Measurements from ENCODE around the gene LMO7. TPM values are rescaled to one million over a fixed set of nuclear protein-coding genes. Genes with fewer than 3 reads are reported as not detected.
"Not testable (repeated sequence)": the region's sequence is repeated elsewhere in the genome, so short reads cannot be mapped to it uniquely, and the experiment has no call there.

LMO7 gene
- total RNA-seq, 2 donors from 2014 or later: 6.5 to 21.1 TPM

DNA sequence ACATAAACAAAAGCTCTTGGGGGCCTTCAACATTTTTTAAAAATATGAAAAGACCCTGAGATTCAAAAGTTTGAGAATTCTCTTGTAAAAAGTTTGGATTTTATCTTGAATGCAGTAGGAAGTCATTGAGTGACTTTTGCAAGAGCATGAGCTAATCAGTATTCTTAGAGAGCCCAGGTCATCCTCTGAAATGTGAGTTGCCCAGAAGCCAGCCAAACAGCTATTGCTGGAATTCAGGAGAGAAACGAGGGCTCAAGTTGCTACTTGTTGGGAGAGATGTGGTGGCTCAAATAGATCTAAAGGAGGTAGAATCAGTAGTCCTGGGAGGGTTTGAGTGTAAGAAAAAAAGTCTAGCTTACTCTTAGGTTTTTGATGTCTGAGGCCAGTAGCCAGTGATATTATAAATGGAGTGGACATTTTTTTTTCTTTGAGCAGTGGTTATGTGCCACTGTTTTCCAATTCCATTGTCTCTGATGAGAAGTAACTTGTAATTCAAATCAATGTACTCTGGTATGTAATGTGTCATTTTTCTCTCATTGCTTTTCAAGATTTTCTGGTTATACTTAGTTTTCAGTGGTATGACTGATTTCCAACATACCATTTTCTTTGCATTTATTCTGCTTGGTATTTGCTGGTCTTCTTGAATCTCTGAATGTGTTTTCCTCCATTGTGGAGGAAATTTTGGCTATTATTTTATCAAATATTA is 30.7 kb downstream of the LMO7 start:
- H3K4me3 Mint-ChIP-seq: no peak overlapping the region
- no peaks in the 10 kb centered on the region for H3K4me1 Mint-ChIP-seq
- no peak overlapping the region for H3K27ac Mint-ChIP-seq
- no peaks in the 10 kb centered on the region for H3K9me3 Mint-ChIP-seq
- H3K27me3 Mint-ChIP-seq: no peaks in the 10 kb centered on the region
- no peak for ATAC-seq (replicated peaks)
- no peaks in the 10 kb centered on the region for H3K36me3 Mint-ChIP-seq (ENCODE audit: low read depth)

DNA sequence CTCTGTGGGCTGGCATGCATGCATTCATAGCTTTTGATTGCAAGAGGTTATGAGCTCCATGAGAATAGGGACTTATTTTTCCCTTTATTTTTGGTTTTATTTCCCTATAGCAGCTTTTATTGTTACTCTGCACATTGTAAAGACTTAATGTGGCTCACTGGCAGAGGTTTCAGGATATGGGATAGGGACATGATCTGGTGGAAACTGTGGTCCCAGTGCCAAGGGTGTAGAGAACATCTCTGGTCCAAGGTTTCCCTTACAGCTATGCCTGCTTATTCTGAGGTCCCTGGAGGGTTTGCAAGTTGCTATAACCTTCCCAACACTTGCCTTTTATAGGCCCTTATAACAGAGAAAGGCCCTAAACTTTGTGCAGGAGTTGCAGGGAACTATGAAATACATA is 33.6 kb downstream of the LMO7 start:
- Mint-ChIP-seq H3K27me3 (no peaks in the 10 kb centered on the region), H3K4me3 (no peak overlapping the region), H3K36me3 (ENCODE audit: low read depth) (no peaks in the 10 kb centered on the region), H3K4me1 (no peaks in the 10 kb centered on the region), H3K27ac (no peak overlapping the region), H3K9me3 (no peaks in the 10 kb centered on the region)
- ATAC-seq (replicated peaks): no peak

DNA sequence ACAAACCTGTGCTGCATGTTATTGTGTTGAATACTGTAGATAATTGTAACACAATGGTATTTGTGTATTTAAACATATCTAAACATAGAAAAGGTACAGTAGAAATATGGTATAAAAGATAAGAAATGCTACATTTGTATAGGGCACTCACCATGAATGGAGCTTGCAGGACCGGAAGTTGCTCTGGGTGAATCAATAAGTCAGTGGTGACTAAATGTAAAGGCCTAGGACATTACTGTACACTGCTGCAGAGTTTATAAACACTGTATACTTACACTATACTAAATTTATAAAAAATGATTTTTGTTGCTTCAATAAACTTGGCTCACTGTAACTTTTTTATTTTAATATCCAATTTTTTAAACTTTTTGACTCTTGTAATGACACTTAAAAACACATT is 34.4 kb downstream of the LMO7 start:
- no peak overlapping the region for H3K4me3 Mint-ChIP-seq
- H3K27me3 Mint-ChIP-seq: no peaks in the 10 kb centered on the region
- no peak for ATAC-seq (replicated peaks)
- H3K36me3 Mint-ChIP-seq (ENCODE audit: low read depth): no peaks in the 10 kb centered on the region
- no peaks in the 10 kb centered on the region for H3K9me3 Mint-ChIP-seq
- H3K4me1 Mint-ChIP-seq: no peaks in the 10 kb centered on the region
- no peak overlapping the region for H3K27ac Mint-ChIP-seq

DNA sequence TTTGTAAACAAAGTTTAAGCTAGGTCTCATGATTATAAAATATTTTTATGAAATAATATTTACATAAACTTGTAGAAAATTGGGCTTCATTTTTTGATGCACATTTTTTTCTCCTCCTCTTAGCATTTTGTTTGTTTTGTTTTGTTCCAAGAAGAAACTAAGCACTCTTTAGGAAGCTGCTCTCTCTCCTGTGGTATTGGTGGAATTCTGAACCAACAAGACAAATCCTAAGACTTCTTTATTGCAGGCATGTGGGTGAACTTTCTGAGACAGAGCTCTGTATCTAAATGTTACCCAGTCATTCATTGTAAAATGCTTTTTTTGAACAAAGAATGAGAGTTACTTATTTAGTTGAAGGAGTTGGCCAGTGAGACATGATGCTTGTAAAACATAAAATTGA is 39.3 kb downstream of the LMO7 start:
- Mint-ChIP-seq H3K4me3 (no peak overlapping the region), H3K4me1 (no peaks in the 10 kb centered on the region), H3K9me3 (no peaks in the 10 kb centered on the region), H3K36me3 (ENCODE audit: low read depth) (no peaks in the 10 kb centered on the region), H3K27ac (no peak overlapping the region), H3K27me3 (no peaks in the 10 kb centered on the region)
- no peak for ATAC-seq (replicated peaks)

DNA sequence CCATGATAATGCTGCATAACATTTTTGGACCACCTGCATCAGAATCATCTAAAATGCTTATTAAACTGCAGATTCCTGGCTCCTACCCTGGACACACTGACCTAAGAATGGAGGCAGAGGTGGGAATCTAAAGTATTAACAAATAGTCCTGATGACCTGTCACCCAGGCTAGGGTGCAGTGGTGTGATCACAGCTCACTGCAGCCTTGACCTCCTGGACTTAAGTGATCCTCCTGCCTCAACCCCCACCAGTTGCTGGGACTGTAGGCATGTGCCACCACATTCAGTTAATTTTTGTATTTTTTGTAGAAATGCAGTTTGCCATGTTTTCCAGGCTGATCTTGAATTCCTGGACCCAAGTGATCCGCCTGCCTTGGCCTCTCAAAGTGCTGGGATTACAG is 43.3 kb downstream of the LMO7 start:
- Mint-ChIP-seq H3K36me3 (ENCODE audit: low read depth) (no peaks in the 10 kb centered on the region), H3K4me3 (no peak overlapping the region), H3K27ac (no peak overlapping the region), H3K4me1 (no peaks in the 10 kb centered on the region), H3K9me3 (no peaks in the 10 kb centered on the region), H3K27me3 (no peaks in the 10 kb centered on the region)
- no peak for ATAC-seq (replicated peaks)

DNA sequence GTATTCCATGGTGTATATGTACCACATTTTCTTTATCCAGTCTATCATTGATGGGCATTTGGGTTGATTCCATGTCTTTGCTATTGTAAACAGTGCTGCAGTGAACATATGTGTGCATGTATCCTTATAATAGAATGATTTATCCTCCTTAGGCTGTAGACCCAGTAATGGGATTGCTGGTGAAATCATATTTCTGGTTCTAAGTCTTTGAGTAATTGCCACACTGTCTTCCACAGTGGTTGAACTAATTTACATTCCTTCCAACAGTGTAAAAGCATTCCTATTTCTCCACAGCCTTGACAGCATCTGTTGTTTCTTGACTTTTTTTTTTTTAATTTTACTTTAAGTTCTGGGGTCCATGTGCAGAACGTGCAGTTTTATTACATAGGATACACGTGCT is 44.1 kb downstream of the LMO7 start:
- not testable (repeated sequence) for H3K27me3 Mint-ChIP-seq; H3K4me3 Mint-ChIP-seq; ATAC-seq (replicated peaks); H3K27ac Mint-ChIP-seq; H3K9me3 Mint-ChIP-seq; H3K4me1 Mint-ChIP-seq; H3K36me3 Mint-ChIP-seq (ENCODE audit: low read depth)

DNA sequence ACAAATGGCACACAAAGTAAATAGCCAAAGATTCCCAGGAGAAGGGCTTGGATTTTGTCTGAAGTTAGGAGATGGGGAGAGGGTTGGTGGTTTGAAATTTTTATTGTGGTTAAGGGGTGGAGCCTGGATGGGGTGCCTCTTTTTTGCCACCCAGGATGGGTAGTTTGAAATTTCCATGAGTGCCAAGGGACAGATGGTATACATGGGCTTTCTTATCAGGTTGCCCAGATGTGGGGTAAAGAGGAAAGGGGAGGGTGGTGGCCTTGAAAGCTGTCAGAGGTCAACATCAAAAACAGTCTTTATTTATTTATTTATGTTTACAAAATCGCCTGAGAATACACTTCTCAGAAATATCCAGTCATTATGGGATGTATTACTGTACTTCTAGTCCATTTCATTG is 46.2 kb downstream of the LMO7 start:
- Mint-ChIP-seq H3K9me3 (peaks cover 4% of the 10 kb centered on the region), H3K4me3 (no peak overlapping the region), H3K27me3 (no peaks in the 10 kb centered on the region), H3K36me3 (ENCODE audit: low read depth) (no peaks in the 10 kb centered on the region), H3K27ac (no peak overlapping the region), H3K4me1 (peaks cover 11% of the 10 kb centered on the region)
- no peak for ATAC-seq (replicated peaks)

DNA sequence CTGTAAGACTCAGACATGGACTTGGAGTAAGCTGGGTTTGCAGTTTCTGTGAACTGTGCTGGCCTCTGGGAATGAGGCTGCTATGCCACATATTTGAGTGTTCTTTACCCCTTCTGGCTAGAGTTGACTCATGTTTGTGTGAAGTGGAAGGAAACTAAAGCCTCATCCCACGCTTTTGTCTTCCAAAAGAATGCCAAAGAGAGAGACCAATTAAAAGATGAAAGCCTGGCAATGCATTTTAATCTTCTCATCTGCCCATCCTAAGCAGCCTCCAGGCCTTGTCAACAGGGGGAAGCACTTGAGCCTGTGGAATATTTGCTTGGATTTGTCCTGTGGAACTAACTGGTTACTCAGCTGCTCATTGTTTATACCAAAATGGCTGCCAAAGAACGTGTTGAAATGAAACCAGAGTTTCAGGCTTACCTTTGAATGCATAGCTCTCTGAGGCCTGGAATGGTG is 49.1 kb downstream of the LMO7 start:
- Mint-ChIP-seq H3K36me3 (ENCODE audit: low read depth) (no peaks in the 10 kb centered on the region), H3K27ac (peak overlapping the region; percentile 84), H3K9me3 (peaks cover 4% of the 10 kb centered on the region), H3K27me3 (no peaks in the 10 kb centered on the region), H3K4me1 (peaks cover 11% of the 10 kb centered on the region), H3K4me3 (peak overlapping the region; percentile 62)
- peak; percentile 98 for ATAC-seq (replicated peaks)

DNA sequence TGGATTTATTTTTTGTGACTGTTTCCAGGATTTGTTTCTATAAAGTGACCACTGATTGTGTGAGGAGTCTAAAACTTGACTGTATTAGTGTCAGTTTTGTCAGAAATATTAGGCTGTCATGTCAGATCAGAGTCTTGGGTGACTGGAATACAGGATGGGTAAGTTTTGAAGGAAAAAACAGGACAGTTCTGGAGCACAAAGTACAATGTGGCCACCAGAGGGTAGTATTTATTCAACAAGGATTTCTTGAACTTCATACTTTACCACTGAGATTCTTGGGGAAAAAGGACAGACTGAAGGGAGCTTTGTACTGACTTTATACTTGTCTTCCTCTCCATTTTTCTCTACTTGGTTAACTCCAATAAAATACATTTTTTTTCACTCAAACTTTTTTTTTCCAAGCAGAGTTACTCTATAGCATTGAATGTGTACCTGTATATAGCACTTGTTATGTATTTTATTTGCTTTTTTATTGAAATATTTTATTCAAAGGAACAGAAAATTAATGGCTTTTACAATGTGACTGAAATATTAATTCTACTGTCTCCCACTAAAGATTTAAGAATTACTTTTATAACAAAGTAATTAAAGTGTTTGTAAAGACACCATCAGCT is 51.1 kb downstream of the LMO7 start:
- Mint-ChIP-seq H3K9me3 (peaks cover 4% of the 10 kb centered on the region), H3K36me3 (ENCODE audit: low read depth) (no peaks in the 10 kb centered on the region), H3K27me3 (no peaks in the 10 kb centered on the region), H3K27ac (no peak overlapping the region), H3K4me3 (no peak overlapping the region), H3K4me1 (peaks cover 11% of the 10 kb centered on the region)
- ATAC-seq (replicated peaks): no peak

DNA sequence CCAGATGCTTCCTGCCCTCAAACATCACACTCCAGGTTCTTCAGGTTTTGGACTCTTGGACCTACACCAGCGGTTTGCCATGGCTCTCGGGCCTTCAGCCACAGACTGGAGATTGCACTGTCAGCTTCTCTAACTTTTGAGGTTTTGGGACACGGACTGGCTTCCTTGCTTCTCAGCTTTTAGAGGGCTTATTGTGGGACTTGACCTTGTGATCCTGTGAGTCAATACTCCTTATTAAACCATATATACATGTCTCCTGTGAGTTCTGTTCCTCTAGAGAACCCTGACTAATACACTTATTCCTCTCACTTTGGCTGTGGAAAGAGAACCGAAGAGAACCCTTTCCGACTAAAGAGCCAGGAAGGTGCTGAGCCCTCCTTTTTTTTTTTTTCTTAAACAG is 53.6 kb downstream of the LMO7 start:
- no peak for ATAC-seq (replicated peaks)
- Mint-ChIP-seq H3K9me3 (peaks cover 4% of the 10 kb centered on the region), H3K27me3 (no peaks in the 10 kb centered on the region), H3K4me1 (peaks cover 11% of the 10 kb centered on the region), H3K27ac (no peak overlapping the region), H3K36me3 (ENCODE audit: low read depth) (no peaks in the 10 kb centered on the region), H3K4me3 (no peak overlapping the region)

DNA sequence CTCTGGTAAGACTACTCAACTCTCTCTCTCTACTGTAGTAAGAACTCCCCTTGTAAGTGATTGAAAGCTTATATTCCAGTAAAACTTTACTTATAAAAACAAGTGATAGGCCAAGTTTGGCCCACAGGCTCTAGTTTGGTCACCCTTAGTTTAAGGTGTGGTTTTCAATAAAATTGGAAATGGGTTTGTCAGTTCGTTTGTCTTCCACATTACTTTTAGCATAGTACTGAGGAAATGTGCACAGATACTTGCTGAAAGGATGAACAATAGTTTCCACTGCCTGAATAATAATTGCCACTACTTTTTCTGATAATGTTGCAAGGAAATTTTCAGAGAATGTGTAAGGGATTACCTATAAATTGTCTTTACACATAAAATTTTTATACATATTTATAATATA is 54.5 kb downstream of the LMO7 start:
- no peak overlapping the region for H3K27ac Mint-ChIP-seq
- no peaks in the 10 kb centered on the region for H3K27me3 Mint-ChIP-seq
- no peaks in the 10 kb centered on the region for H3K36me3 Mint-ChIP-seq (ENCODE audit: low read depth)
- peaks cover under 1% of the 10 kb centered on the region for H3K9me3 Mint-ChIP-seq
- ATAC-seq (replicated peaks): no peak
- no peak overlapping the region for H3K4me3 Mint-ChIP-seq
- H3K4me1 Mint-ChIP-seq: peaks cover 2% of the 10 kb centered on the region

DNA sequence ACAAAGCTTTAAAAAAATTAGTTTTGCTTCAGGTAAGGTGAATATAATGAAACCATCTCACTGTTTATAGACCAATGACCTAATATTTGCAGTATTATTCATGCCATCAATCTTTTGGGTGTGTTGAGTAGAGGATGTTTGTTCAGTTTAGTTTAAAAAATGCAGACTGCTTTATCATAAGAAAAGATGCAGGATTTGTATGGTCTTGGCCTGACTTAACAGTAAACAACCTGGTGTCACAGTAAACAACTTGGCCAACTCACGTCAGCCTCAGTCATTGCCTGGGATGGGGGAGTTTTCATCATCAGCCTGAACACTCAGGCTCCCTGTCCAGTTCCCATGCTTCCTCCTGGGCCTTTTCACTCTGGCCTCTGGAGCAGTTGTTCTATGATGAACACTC is 55.1 kb downstream of the LMO7 start:
- H3K4me3 Mint-ChIP-seq: no peak overlapping the region
- no peaks in the 10 kb centered on the region for H3K36me3 Mint-ChIP-seq (ENCODE audit: low read depth)
- no peaks in the 10 kb centered on the region for H3K9me3 Mint-ChIP-seq
- no peaks in the 10 kb centered on the region for H3K27me3 Mint-ChIP-seq
- ATAC-seq (replicated peaks): no peak
- H3K4me1 Mint-ChIP-seq: no peaks in the 10 kb centered on the region
- no peak overlapping the region for H3K27ac Mint-ChIP-seq

DNA sequence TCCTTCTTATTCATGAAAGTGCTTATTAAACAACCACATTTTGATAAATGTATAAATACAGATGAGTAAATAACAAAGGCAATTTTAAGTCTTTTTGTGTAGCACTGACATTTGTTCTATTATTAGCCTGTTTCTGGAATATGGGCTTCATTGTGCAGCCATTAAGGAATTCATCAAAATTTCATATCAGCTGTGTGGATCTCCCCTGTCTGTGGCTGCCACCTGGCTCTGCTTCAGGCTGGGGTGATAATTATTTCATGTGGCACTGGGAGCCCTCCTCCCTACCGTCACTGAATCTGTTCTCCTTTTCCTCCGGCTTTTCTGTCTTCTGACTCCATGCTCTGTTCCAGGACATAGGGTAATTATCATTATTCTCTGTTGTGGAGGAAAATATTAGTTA is 57.1 kb downstream of the LMO7 start:
- H3K4me1 Mint-ChIP-seq: no peaks in the 10 kb centered on the region
- no peaks in the 10 kb centered on the region for H3K9me3 Mint-ChIP-seq
- no peaks in the 10 kb centered on the region for H3K27me3 Mint-ChIP-seq
- no peak overlapping the region for H3K27ac Mint-ChIP-seq
- H3K36me3 Mint-ChIP-seq (ENCODE audit: low read depth): no peaks in the 10 kb centered on the region
- ATAC-seq (replicated peaks): no peak
- no peak overlapping the region for H3K4me3 Mint-ChIP-seq

DNA sequence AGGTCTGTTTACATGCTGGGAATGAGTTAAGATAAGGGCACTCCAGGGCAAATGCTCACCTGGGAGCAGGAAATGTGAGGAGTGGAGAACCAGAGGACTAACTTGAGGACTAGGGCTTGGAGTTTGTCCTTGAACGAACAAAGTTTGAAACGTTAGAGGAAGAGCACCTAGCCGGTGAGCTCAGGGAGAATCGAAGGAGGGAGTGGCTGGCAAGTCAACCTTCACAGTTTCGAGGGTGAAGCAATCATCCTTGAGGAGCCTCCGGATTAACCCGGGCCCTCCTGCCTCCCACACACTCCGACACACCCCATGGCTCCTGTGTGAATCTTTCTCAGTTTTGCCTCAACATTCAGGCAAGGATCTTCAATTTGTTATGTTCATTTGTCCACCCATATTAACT is 58.6 kb downstream of the LMO7 start:
- no peak overlapping the region for H3K27ac Mint-ChIP-seq
- no peaks in the 10 kb centered on the region for H3K27me3 Mint-ChIP-seq
- no peak for ATAC-seq (replicated peaks)
- no peaks in the 10 kb centered on the region for H3K4me1 Mint-ChIP-seq
- H3K36me3 Mint-ChIP-seq (ENCODE audit: low read depth): no peaks in the 10 kb centered on the region
- no peak overlapping the region for H3K4me3 Mint-ChIP-seq
- no peaks in the 10 kb centered on the region for H3K9me3 Mint-ChIP-seq

DNA sequence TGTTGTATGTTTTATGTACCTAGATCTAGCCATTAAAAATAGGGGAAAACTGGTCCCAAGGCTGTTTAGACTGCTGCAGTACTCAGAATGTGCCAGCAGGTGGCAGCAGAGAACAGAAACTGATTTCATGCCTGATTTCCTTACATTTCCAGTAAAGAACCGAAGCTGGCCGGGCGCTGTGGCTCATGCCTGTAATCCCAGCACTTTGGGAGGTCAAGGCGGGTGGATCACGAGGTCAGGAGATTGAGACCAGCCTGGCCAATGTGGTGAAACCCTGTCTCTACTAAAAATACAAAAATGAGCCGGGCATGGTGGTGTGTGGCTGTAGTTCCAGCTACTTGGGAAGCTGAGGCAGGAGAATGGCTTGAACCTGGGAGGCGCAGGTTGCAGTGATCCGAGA is 59.8 kb downstream of the LMO7 start:
- H3K9me3 Mint-ChIP-seq; H3K4me1 Mint-ChIP-seq; H3K27me3 Mint-ChIP-seq; H3K36me3 Mint-ChIP-seq (ENCODE audit: low read depth): not testable (repeated sequence)
- ATAC-seq (replicated peaks): peak; percentile 58
- Mint-ChIP-seq H3K27ac (peak overlapping the region; percentile 55), H3K4me3 (peak overlapping the region; percentile 38)

All from activated T-helper 17 cell treated with anti-CD3 and anti-CD28 coated beads, Interleukin-2, amount 50 U/mL, for 72 hours (primary cell).